NCI-H1417 (cell line): ENCODE data around the gene CMTM1.
"Not testable (repeated sequence)": the region's sequence is repeated elsewhere in the genome, so short reads cannot be mapped to it uniquely, and the experiment has no call there.

ENCODE experiments used
- DNase-seq, 3 experiments: peaks; one replicate each; lab custom pipeline; 2025; lab: John Stamatoyannopoulos, UW

The CMTM1 gene

DNA sequence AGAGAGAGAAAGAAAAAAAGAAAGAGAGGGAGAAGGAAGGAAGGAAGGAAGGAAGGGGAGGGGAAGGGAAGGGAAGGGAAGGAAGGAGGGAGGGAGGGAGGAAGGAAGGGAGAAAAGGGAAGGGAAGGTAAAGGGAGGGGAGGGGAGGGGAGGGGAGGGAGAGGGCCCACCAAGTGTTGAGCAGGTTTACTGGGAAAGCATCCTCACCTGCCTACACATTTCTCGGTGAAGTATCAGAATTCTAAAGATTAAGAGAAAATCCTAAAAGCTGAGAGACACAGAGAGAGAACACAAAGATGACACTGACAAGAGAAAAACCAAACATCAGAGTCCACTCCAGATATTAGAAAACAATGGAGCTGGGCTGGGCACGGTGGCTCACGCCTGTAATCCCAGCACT lies 26.0 kb downstream of the CMTM1 start:
- DNase-seq, result no peak

DNA sequence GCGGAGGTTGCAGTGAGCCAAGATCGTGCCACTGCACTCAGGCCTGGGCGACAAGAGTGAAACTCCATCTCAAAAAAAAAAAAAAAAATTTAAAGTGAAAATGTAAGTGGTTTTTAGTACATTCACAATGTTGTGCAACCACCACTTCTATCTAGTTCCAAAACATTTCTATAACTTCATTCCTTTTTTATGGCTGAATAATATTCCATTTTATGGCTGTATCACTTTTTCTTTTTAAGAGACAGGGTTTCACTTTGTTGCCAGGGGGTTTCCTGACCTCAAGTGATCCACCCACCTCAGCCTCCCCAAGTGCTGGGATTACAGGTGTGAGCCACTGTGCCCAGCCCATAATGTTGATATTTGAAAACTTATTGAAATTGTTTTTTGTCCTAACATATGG lies 26.6 kb downstream of the CMTM1 start:
- DNase-seq, result no peak

DNA sequence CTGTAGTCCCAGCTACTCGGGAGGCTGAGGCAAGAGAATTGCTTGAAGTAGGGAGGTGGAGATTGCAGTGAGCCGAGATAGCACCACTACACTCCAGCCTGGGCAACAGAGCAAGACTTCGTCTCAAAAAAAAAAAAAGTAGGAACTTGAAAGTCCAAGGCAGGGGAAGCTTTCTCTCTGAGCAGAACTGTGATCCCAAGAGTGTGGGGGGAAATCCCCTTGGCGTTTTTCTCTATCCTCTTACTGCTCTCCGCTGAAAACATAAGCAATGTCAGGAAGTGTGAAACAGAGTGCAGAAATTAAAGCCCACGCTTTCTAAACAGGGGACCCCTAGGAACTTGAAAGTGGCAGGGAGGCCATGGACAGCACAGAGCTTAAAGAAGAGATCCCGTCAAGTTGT lies 28.5 kb downstream of the CMTM1 start:
- no peak for DNase-seq

DNA sequence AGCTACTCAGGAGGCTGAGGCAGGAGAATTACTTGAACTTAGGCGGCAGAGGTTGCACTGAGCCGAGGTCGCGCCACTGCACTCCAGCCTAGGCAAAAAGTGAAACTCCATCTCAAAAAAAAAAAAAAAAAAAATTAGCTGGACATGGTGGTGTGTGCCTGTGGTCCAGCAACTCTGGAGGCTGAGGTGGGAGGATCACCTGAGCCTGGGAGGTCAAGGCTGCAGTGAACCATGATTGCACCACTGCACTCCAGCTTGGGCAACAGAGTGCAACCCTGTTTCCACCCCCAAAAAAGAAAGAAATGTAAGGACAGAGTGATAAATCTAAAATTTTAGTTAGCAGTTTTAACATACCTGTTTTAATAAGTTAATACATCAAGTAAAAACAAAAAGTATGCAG lies 30.3 kb downstream of the CMTM1 start:
- DNase-seq, result not testable (repeated sequence)

DNA sequence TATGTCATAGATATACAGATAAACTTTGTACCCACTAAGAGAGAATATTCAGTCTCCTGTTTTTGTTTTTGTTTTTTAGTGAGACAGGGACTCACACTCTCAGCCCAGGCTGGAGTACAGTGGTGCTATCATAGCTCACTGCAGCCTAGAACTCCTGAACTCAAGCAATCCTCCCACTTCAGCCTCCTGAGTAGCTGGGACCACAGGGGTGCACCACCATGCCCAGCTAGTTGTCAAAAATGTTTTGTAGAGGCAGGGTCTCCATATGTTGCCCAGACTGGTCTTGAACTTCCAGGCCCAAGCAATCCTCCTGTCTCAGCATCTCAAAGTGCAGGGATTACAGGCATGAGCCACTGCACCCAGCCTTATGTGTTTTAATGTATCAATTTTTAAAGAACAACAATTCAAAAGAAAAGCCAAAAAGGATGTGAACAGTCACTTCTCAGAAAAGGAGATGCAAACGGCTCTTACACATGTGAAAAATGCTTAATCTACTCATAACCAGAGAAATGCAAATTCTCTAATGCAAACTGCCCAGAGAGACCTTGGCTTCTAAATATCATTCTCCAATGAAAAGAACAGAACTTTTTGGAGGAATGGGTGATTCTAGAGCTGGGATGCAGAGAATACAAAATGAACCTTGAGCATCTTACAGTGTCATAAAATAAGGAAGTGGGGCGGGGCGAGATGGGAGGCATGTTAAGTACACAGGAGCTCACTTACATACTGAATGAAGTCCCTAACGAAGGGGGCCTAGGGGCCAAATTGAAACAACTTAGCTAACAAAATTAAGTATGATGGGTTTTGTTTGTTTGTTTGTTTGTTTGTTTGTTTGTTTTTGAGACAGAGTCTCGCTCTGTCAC lies 31.0 kb downstream of the CMTM1 start:
- DNase-seq, result no peak

DNA sequence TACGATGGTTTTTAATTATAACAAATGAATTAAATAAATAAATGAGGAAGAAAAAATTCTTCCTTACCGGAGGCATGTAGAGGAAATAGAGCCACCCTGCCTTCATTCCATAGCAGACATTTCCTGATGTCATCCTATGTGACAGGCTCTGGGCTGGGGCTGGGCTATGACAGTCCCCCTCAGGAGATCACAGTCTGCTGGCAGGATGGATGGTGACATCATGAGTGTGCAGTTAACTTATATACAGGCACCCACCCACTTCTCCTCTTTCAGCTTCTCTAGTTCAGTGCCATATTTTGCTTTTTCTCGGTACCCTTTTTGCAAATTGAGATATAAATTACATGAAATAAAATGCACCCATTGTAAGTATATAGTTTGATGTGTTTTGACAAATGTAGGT lies 31.9 kb downstream of the CMTM1 start:
- DNase-seq, result no peak

DNA sequence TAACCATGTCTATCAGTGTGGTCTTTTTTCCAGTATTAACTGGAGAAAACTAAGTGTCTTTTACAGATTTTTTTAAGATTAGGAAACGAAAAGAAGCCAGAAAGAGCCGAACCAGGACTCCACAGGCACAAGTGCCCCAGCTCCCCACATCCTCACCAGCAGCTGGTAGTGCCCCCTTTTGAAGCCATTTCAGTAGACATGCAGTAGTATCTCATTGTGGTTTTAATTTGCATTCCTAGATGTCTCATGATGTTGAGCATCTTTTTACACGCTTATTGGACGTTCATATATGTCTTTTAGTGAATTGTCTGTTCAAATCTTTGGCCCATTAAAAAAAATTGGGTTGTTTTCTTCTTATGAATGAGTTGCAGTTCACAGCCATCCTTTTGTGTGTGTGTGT lies 33.5 kb downstream of the CMTM1 start:
- no peak for DNase-seq

DNA sequence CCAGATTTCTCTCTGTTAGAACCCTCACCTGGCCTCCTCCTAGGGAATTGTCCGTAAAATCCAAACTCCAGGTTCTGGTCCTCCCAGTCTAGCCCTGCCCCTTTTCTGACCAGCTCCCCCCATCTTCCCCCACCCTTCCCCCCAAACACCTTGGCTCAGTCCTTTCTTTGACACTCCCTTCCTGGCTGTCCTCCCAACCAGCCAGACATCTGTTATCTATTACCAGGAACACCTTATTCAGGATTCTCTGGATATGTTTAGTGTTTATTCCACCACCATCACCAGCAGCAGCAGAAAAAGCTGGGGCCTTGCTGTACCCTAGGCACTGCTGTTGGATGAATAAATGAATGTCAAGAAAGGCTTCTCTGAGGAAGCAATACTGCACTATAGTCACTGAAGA lies 34.2 kb downstream of the CMTM1 start:
- no peak for DNase-seq

DNA sequence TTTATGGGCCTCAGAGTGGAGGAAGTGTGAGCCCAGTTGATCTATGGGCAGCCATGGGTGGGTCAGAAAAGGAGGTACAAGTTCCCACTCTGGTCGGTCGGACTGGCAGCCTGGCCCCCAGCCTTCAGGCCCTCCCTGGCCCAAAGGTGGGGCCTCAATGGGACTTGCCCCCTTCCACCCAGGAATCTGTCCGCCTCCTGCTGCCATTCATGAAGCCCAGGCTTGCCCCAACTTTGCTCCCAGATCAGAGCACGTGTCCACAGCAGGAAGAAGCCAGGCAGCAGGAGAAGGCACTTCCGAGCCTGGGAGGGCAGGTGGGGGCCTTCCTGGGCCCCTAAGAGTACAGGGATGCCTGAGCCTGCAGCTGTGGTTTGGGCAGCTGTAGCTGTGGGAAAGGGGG lies 35.2 kb downstream of the CMTM1 start:
- no peak for DNase-seq

DNA sequence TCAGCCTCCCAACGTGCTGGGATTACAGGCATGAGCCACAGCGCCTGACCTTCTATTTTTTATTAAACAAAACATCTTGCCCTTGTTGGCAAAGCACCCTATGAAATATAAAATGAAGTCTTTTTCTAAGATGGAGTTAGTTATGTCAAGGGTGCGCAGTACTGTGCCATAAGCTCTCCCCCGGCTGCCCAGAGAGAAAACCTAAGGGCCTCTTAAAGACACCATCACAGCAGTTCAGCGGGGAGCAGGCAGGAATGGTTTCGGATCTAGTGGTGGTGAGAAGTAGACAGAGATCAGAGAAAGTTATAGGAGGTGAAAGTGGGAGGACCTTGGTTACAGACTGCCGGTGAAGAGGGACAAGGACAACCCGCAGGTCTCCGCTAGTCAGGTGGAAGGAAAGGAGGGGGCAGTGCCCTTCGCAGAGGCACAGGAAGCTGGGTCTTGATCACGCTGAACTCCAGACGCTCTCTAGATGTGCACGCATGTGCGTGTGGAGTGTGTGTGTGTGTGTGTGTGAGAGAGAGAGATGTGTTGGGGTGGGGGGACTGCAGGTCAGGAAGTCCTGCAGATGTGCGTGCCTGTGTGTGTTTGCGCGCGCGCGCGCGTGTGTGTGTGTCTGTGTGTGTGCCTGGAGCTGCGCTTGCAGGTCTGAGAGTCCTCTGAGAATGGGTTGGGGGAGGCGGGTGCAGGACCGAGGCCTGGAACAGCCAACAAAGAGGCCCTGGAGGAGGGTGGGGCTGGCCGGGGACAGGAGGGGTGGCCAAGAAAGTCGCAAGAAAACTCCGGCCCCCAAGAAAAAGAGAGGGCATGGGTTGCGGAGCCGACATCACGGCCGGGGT lies 37.5 kb downstream of the CMTM1 start:
- DNase-seq, result peak in 2 of 3 experiments; percentile 71 to 77

DNA sequence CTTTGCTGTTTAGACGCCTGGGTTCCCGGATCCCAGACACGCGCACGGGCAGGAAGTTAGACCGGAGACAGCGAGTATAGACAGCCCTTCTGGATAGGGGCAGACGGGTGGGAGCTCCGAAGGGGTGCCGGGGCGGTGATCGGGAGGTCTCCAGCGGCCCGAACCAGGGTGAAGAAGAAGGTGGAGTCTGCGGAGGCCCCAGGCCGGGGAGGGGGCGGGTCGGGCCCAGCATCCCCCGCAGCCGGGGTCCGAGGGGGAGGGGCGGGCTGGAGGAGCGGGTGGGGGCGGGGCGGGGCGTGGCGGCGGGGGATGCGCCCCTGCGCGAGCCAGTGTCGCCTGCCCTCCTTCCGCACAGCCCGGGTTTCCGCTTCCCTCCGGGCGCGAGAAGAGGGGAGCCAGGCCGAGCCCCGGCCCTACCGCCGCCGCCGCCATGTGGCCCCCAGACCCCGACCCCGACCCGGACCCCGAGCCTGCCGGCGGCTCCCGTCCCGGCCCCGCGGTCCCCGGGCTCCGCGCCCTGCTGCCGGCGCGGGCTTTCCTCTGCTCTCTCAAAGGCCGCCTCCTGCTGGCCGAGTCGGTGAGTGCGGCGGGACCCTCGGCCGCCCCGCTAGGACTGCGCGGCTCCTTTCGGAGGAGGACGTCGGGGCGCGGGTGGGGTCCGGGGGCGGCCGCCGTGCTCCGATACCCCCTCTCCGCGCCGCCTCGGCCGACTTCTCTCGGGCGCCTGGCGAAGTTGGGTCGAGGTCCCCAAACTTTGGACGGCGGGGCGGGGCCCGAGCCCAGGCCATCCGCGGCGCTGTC lies 38.3 kb downstream of the CMTM1 start, which contains the start of gene CMTM3:
TSS of gene CMTM3 (plus strand) at position 329 of the 801 bp plus-strand sequence. CDS start at position 431, 102 bp downstream.
- DNase-seq, result peak in 2 of 3 experiments; percentile 71 to 77

DNA sequence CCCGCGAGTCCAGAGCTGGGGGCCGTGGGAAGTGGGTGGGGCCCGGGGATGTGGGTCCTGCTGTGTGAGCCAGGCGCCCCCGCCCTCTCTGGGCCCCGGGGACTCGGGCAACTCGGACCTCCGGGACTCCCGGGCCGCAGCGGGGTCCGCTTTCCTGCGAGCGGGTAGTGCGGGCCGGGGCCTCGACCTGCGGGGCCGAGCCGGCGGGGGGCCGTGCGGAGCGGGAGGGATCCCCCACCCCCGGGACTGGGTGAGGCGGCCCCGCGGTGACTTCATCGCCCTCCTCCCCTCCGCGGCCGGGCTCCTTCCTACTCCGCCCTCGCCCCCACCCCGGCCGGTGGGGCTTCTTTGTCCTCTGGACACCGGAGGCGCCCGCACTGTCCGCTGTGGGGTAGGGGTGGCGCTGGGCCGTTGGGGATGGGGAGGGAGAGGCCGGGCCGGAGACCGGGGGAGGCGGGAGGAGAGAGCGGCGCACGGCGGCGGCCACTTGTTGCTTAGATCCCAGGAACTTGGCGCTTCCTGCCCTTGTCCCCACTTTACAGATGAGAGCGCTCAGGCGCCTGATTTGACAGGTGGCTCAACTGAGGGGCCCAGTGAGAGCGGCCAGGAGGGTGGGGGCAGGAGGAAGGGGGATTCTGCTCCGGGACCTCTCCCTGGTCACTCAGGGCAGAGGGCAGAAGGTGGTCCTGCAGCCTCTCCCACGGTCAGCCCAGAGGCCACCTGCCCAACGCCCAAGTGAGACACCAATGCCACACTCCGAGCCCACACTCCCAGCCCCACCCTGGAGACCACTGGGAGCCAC lies 39.1 kb downstream of the CMTM1 start:
- peak in 2 of 3 experiments; percentile 39 to 55 for DNase-seq

DNA sequence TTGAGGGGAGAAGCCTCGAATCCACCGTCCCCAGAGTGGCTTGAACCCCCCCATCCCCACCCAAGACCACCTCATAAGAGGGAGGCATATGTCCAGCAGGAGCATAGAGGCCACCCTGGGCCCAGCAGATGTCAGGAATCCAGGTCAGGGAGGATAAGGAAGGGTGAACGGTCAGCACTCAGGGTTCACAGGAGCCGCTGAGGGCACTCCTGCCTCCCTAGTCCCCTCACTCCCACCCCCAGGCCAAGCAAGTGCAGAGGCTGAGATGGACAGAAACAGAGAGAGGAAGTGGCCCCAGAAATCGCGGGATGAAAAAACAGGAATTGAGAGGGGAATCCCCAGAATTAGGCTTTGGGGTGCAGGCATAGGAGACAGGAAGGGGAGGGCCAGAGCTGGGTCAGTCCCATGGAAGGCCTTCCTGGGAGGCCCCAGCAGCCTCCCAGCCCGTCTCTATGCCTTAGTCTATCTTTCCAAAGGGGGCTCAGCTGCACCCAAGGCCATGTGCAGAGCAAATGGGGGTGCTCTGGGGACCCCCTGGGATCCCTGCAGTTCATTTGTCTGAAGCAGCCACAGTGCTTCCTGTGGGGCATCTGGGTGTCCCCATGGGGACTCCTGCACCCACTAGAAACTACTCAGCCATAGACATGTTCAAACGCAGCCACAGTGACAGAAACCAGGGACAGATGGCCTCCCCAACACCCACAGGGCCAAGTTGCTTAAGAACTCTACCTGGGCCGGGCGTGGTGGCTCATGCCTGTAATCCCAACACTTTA lies 39.9 kb downstream of the CMTM1 start:
- DNase-seq, result no peak

DNA sequence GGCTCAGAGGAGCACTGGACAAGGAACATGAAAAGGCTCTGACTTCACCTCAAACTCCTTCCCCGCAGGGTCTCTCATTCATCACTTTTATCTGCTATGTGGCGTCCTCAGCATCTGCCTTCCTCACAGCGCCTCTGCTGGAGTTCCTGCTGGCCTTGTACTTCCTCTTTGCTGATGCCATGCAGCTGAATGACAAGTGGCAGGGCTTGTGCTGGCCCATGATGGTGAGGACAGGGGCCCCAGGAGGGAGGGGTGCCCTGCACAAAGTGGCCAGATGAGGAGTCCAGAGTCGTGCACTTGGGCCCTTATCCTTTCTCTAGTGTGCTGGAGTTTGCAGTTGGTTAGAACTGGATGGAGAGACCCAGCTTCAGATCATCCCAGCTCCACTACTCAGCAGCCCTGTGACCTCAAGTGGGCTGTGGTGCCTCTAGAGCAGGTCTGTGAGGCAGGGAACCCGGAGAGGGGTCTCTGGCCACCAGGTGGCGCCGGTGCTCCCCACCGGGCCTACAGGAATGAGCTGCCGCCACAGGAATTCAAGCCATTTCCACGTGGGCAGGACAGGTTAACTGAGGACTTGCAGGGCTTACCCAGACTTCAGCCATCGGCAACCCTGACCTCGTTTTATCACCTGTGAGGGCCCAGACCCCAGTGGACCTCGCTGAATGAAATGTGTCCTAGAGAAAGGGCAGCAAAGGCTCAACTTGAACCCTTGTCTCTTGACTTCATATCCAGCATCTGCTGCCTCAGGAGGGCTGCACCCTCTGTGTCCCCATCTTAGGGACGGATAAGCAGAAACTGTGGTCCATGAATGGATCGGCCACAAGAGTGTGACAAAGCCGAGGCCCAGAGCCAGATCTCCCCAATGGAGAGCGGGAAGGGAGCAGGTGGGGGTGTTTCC lies 42.3 kb downstream of the CMTM1 start:
- peak; percentile 16 to 76 (median 57) for DNase-seq

DNA sequence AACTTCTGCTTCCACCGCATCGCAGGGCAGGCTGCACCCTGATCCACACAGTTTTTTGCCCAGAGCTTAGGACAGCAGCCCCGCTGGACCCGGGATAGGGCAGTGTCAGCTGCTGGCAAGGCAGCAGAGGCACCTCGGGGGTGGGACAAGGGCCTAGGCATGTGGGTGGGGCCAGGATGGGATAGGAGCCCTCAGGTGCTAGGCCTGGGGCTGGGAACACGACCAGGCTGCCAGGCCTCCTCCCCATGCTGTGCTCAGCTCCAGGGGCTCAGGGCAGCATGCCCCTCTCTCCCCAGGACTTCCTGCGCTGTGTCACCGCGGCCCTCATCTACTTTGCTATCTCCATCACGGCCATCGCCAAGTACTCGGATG lies 42.9 kb downstream of the CMTM1 start:
- DNase-seq, result no peak

DNA sequence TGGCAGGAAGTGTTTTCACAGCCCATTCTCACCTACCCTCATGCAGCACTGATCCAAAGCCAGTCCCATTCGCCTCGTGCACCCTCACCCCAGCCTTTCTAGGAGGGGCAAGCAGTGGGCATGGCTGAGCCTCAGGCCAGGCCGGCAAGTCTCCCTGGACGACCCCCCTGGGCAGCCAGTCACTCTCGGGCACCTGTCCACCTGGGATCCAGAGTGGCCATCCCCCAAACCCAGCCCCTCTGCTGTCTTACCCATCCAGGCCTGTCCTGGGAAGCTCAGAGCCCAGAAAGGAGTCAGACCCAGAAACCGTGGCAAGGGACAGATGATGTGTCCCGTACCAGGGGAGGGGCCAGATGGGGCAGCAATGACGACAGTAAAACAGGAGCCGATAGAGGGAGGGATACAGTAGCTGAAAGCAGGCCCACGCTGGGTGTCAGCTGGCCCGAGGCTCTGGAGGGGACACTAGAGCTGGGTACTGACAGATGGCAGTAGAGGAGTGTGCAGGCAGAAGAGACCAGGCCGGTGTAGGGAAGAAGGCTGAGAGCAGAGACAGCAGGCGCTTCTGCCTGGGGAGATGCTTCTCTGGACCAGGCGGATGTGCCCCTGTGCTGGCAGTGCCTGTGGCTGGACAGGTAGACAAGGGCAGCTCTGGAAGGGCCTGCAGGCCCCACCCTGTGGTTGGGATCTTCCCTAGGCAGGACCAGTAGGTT lies 44.0 kb downstream of the CMTM1 start:
- no peak for DNase-seq

DNA sequence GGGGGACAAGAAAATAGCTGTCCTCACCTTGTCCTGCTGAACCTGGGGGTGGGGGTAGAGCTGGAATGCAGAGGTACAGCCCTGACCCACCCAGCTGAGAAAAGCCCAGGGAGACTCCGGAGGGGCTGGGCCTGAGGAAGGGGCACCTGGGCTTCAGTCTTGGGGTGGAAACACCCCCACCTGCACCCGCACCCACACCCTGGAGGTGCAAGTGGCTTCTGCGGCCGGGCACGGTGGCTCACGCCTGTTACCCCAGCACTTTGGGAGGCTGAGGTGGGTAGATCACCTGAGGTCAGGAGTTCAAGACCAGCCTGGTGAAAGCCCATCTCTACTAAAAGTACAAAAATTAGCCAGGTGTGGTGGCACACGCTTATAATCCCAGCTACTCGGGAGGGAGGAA lies 45.7 kb downstream of the CMTM1 start:
- not testable (repeated sequence) for DNase-seq

DNA sequence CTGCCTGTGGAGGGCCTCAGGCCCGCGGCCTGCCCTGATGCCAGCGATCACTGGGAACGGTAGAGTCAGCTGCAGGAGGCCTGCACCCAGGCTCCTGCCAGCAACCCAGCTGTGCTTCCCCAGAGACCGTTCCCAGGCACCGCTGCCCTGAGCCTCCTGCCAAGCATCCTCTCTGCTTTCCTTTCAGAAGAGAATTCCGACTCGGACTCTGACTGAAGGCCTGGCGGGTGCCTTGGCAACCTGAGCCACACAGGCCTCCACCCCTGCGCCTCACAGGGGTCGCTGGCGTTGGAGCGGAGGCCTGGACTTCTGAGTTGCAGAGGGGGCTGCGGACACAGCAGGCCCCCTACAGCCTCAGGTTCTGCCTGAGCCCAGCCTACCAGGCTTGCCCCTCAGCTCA lies 46.2 kb downstream of the CMTM1 start:
- DNase-seq, result no peak
